OCI-LY1 (cell line): Measurements from ENCODE around the gene STARD3NL.

ENCODE experiments used
- H2AFZ ChIP-seq: fragments of 200-600 bp; sonication (generic), shearing (Covaris generic); 2 replicates; pipeline ENCODE4 v1.6.0; 2014; ENCODE audit warnings: antibody characterized with exemption, mild to moderate bottlenecking, low read length
- H3F3A ChIP-seq: fragments of 200-600 bp; sonication (generic), shearing (Covaris generic); 2 replicates; pipeline ENCODE4 v1.6.0; 2014; ENCODE audit warnings: mild to moderate bottlenecking, antibody characterized with exemption, low read length, moderate library complexity; ENCODE audit not compliant: insufficient read depth
- H3K27ac ChIP-seq: fragments of 200-600 bp; sonication (generic); 2 replicates; pipeline ENCODE4 v1.5.1; 2014; ENCODE audit warnings: low read length, mixed run types, mild to moderate bottlenecking, low read depth; ENCODE audit not compliant: poor library complexity, severe bottlenecking
- H3K27me3 ChIP-seq: fragments of 200-600 bp; sonication (generic); 2 replicates; pipeline ENCODE4 v1.6.0; 2014; ENCODE audit warnings: antibody characterized with exemption, mild to moderate bottlenecking, low read length, moderate library complexity; ENCODE audit not compliant: insufficient read depth
- H3K36me3 ChIP-seq: fragments of 200-600 bp; sonication (generic); 2 replicates; pipeline ENCODE4 v1.6.1; 2014; ENCODE audit warnings: mild to moderate bottlenecking, antibody characterized with exemption, low read length, moderate library complexity, mixed read lengths; ENCODE audit not compliant: insufficient read depth
- H3K4me1 ChIP-seq: fragments of 200-600 bp; sonication (generic); 2 replicates; pipeline ENCODE4 v1.5.1; 2014; ENCODE audit warnings: mild to moderate bottlenecking, low read length, moderate library complexity; ENCODE audit not compliant: insufficient read depth, severe bottlenecking
- H3K4me2 ChIP-seq: fragments of 200-600 bp; sonication (generic), shearing (Covaris generic); 2 replicates; pipeline ENCODE4 v1.6.1; 2014; ENCODE audit warnings: low read length
- H3K4me3 ChIP-seq: fragments of 200-600 bp; sonication (generic); 2 replicates; pipeline ENCODE4 v1.5.1; 2014; ENCODE audit warnings: low read length, low read depth, mild to moderate bottlenecking, mixed read lengths; ENCODE audit not compliant: poor library complexity, severe bottlenecking
- H3K79me2 ChIP-seq: fragments of 200-600 bp; shearing (Covaris generic); 2 replicates; pipeline ENCODE4 v1.6.1; 2016; ENCODE audit warnings: mixed run types, low read length, mixed read lengths; ENCODE audit not compliant: insufficient read depth
- H3K9ac ChIP-seq: fragments of 200-600 bp; sonication (generic), shearing (Covaris generic); 2 replicates; pipeline ENCODE4 v1.6.1; 2014; ENCODE audit warnings: mild to moderate bottlenecking, low read length, mixed read lengths
- H3K9me2 ChIP-seq: fragments of 200-600 bp; sonication (generic), shearing (Covaris generic); 2 replicates; pipeline ENCODE4 v1.6.1; 2014; ENCODE audit warnings: low read depth, mild to moderate bottlenecking, low read length, mixed read lengths
- H3K9me3 ChIP-seq: fragments of 200-600 bp; shearing (Covaris generic); 2 replicates; pipeline ENCODE4 v1.6.1; 2014; ENCODE audit warnings: low read length, mixed read lengths
- H4K20me1 ChIP-seq: fragments of 200-600 bp; sonication (generic), shearing (Covaris generic); 2 replicates; pipeline ENCODE4 v1.6.0; 2016; ENCODE audit warnings: mild to moderate bottlenecking, low read length; ENCODE audit not compliant: insufficient read depth
- EZH2 ChIP-seq: fragments of 200-600 bp; sonication (generic), shearing (Covaris generic); IDR thresholded peaks from 2 replicates; pipeline ENCODE4 v1.8.0; 2017; ENCODE audit warnings: borderline replicate concordance, mixed run types, mild to moderate bottlenecking, antibody characterized with exemption, low read length, moderate library complexity, mixed read lengths
- TF ChIP-seq, protein P1 (sequence below): fragments of 200-600 bp; sonication (generic), shearing (Covaris generic); IDR thresholded peaks from 2 replicates; pipeline ENCODE4 v1.5.1; 2017; ENCODE audit warnings: mild to moderate bottlenecking, antibody characterized with exemption, low read length, moderate library complexity, mixed read lengths

Gene STARD3NL

DNA sequence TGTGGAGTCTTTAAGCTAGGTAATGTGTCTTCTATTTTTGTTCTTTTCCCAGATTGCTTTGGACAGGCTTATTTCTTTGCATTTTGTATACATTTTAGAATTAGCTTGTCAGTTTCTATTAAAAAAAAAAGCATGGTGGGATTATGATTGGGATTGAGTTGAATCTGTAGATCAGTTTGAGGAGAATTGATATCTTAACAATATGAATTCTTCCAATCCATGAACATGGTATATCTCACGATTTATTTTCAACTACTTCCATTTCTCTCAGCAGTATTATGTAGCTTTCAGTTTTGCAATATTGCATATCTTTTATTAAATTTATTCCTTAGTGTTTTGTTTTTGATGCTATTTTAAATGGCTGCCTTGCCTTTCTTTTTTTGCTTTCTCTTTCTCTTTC lies 13.7 kb downstream of the STARD3NL start:
- Histone ChIP-seq H4K20me1 (no peaks in the 10 kb centered on the region), H3K36me3 (no peaks in the 10 kb centered on the region), H3K9ac (no peak overlapping the region)

DNA sequence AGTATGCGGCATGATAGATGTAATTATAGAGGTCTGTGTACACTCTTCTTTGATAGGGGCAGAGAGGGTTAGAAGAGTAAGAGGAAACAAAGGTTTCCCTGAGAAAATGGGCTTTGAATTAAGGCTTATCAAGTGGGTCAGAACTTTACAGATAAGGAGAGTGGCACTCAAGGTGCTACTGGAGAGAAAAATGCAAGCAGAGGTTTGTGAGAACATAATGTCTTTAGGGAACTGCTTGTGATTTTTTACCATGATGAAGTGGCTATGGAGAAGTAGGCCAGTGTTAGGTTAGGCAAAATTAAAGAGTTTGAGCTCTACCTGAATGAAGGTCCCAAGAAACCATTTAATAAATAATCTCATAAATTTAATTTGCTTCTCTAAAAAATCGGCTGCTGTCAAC lies 14.3 kb downstream of the STARD3NL start:
- Histone ChIP-seq H3K4me3 (no peak overlapping the region), H3K4me1 (peaks cover 8% of the 10 kb centered on the region), H3K27ac (no peak overlapping the region), H3K9ac (no peak overlapping the region), H4K20me1 (no peaks in the 10 kb centered on the region), H3K9me2 (no peaks in the 10 kb centered on the region), H3K79me2 (no peaks in the 10 kb centered on the region), H2AFZ (no peak overlapping the region), H3K36me3 (no peaks in the 10 kb centered on the region), H3F3A (no peaks in the 10 kb centered on the region), H3K27me3 (no peaks in the 10 kb centered on the region), H3K4me2 (no peak overlapping the region), H3K9me3 (no peaks in the 10 kb centered on the region; the same call in 1 of the 2 replicates)
- TF ChIP-seq, protein P1, sequence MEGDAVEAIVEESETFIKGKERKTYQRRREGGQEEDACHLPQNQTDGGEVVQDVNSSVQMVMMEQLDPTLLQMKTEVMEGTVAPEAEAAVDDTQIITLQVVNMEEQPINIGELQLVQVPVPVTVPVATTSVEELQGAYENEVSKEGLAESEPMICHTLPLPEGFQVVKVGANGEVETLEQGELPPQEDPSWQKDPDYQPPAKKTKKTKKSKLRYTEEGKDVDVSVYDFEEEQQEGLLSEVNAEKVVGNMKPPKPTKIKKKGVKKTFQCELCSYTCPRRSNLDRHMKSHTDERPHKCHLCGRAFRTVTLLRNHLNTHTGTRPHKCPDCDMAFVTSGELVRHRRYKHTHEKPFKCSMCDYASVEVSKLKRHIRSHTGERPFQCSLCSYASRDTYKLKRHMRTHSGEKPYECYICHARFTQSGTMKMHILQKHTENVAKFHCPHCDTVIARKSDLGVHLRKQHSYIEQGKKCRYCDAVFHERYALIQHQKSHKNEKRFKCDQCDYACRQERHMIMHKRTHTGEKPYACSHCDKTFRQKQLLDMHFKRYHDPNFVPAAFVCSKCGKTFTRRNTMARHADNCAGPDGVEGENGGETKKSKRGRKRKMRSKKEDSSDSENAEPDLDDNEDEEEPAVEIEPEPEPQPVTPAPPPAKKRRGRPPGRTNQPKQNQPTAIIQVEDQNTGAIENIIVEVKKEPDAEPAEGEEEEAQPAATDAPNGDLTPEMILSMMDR, result no peak
- no peak for TF ChIP-seq EZH2

More for the DNA sequence above, 13.7 kb downstream of the STARD3NL start:
- Histone ChIP-seq H3K9me3 (no peaks in the 10 kb centered on the region; the same call in 1 of the 2 replicates), H3K27me3 (no peaks in the 10 kb centered on the region), H3K4me2 (no peak overlapping the region), H3K79me2 (no peaks in the 10 kb centered on the region), H3K9me2 (no peaks in the 10 kb centered on the region), H3K4me1 (peaks cover 8% of the 10 kb centered on the region), H3F3A (no peaks in the 10 kb centered on the region), H3K4me3 (no peak overlapping the region), H2AFZ (no peak overlapping the region), H3K27ac (no peak overlapping the region)
- TF ChIP-seq EZH2, result no peak
- TF ChIP-seq, protein P1, result no peak

DNA sequence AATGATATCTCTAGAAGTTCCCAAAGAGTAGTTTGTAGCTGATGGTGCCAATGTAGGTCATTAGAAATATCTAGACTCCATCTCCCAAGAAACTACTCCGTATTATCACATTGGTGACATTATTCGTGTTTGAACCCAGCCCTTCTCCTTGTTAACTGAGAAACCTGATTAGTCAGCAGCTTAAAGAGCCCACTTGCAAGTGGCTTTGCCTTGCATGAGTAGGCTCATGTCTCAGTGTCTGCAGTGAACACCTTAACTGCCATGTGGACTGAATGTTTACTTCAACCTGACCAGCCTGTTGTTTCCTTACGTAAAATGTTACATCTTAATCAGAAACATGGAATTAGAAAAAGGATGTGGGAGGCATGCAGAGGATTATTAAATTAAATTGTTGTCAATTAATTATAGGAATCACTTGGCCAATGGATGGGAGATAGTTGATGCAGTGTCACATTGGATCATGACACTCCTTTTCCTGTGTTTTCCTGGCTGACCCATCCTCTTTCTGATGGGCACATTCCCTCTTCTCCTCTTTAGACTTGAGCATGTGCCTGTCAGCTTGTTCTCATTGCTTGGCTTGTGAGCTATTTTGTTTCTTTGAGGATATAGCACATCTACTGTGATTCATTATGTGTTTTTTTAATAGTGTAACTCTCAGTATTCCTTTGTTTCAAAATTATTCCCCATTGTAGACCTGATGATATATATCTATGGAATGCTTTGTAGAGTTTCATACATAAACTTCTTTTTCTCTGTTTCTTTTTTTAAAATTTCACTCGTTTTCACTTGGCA lies 18.0 kb downstream of the STARD3NL start:
- H3F3A ChIP-seq, result no peaks in the 10 kb centered on the region
- H3K9me3 ChIP-seq, result no peaks in the 10 kb centered on the region; the same call in 1 of the 2 replicates

More for the DNA sequence above, 18.0 kb downstream of the STARD3NL start:
- Histone ChIP-seq H3K4me2 (no peak overlapping the region), H3K9me2 (no peaks in the 10 kb centered on the region), H3K4me1 (no peaks in the 10 kb centered on the region), H3K4me3 (no peak overlapping the region), H3K79me2 (no peaks in the 10 kb centered on the region), H3K9ac (no peak overlapping the region), H3K36me3 (no peaks in the 10 kb centered on the region), H2AFZ (no peak overlapping the region), H4K20me1 (no peaks in the 10 kb centered on the region), H3K27ac (no peak overlapping the region), H3K27me3 (no peaks in the 10 kb centered on the region)
- no peak for TF ChIP-seq EZH2
- TF ChIP-seq, protein P1, result no peak
